ENCODE results near the gene CDH11.

DNA sequence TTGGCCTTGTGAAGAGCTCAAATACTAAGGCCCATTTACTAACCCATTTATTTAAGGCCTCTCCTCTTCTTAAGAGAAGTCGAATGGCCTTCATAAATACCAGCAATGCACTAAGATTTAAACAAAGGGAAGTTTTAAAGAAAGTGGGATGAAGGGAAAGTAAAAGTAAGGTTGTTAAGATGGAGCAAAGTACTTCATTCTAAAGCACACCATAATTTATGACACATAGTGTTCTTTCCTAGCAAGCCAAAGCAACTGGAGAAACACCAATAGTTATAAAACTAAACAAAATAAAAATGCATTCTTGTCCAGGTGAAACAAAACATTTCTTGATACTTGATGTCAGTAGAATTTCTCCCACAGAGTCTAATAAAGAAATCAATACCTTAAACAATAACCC is 27.9 kb downstream of the CDH11 start:
- TF ChIP-seq, protein P1, sequence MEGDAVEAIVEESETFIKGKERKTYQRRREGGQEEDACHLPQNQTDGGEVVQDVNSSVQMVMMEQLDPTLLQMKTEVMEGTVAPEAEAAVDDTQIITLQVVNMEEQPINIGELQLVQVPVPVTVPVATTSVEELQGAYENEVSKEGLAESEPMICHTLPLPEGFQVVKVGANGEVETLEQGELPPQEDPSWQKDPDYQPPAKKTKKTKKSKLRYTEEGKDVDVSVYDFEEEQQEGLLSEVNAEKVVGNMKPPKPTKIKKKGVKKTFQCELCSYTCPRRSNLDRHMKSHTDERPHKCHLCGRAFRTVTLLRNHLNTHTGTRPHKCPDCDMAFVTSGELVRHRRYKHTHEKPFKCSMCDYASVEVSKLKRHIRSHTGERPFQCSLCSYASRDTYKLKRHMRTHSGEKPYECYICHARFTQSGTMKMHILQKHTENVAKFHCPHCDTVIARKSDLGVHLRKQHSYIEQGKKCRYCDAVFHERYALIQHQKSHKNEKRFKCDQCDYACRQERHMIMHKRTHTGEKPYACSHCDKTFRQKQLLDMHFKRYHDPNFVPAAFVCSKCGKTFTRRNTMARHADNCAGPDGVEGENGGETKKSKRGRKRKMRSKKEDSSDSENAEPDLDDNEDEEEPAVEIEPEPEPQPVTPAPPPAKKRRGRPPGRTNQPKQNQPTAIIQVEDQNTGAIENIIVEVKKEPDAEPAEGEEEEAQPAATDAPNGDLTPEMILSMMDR (conservative IDR thresholded peaks at IDR 0.05 in 1 of 2, IDR thresholded peaks at IDR 0.05 in 1 of 2; ENCODE audit: low read depth in 1 of 2, low read length in 2 of 2), result no peak
- TF ChIP-seq EZH2 (IDR thresholded peaks at IDR 0.05; ENCODE audit: low read length, missing control alignments), result no peak
